Breast epithelium (tissue), 4 donors: Measurements from ENCODE around the gene FBXL7. TPM values are rescaled to one million over a fixed set of nuclear protein-coding genes. Genes with fewer than 3 reads are reported as not detected.

Experiments
- DNase-seq, 2 donors: peaks; one replicate each; pipeline ENCODE4 v3.0.0-alpha.2; 2019; ENCODE audit warnings: low spot score in 2 of 2
- H3K27ac ChIP-seq, 2 donors: fragments of 200-600 bp; sonication (generic) in 1 of 2; one replicate each; pipeline ENCODE4 v1.5.1; 2016 to 2019; ENCODE audit warnings: mild to moderate bottlenecking in 1 of 2
- H3K27me3 ChIP-seq, 2 donors: fragments of 200-600 bp; sonication (generic) in 1 of 2; one replicate each; pipeline versions ENCODE4 v1.5.1 to v1.6.0; 2017 to 2019; ENCODE audit warnings: control low read depth in 1 of 2, mild to moderate bottlenecking in 1 of 2
- H3K36me3 ChIP-seq: fragments of 200-600 bp; one replicate; pipeline ENCODE4 v1.5.1; 2019
- H3K4me1 ChIP-seq, 2 donors: fragments of 200-600 bp; sonication (generic); one replicate each; pipeline ENCODE4 v1.5.1; 2016 to 2019; ENCODE audit warnings: control low read depth in 1 of 2
- H3K4me3 ChIP-seq, 3 donors: fragments of 200-600 bp; sonication (generic); 1 replicate in 2 of 3; 2 replicates in 1 of 3; pipeline ENCODE4 v1.5.1; 2016 to 2019; ENCODE audit warnings: mild to moderate bottlenecking in 3 of 3, moderate library complexity in 2 of 3
- H3K9me3 ChIP-seq, 2 donors: fragments of 200-600 bp; sonication (generic) in 1 of 2; one replicate each; pipeline ENCODE4 v1.5.1; 2016 to 2019; ENCODE audit warnings: control low read depth in 1 of 2
- CTCF ChIP-seq, 3 donors: fragments of 450-650 bp; IDR thresholded peaks; one replicate each; pipeline ENCODE4 v1.5.1; 2016 to 2017; ENCODE audit warnings: antibody characterized with exemption in 3 of 3, mild to moderate bottlenecking in 3 of 3, moderate library complexity in 3 of 3
- POLR2A ChIP-seq: fragments of 450-650 bp; IDR thresholded peaks from one replicate; pipeline ENCODE4 v1.6.1; 2016; ENCODE audit warnings: antibody characterized with exemption, mild to moderate bottlenecking, moderate library complexity
- POLR2AphosphoS5 ChIP-seq, 3 donors: sonication (generic); formaldehyde crosslinking; IDR thresholded peaks; one replicate each; pipeline ENCODE4 v1.6.1; 2017; ENCODE audit warnings: antibody characterized with exemption in 3 of 3
- intact Hi-C: fragments of 100-400 bp; cut with DNase I; formaldehyde crosslinking; loops from one replicate; pipeline ENCODE4 v1.15.1; 2023; ENCODE audit warnings: low total_unique reads
- total RNA-seq, 3 donors: library from RNA; depleted of rRNA; stranded (reverse); fragments of >200 nt; gene quantifications; one replicate each; pipeline ENCODE4 v1.1.0, GENCODE V29; 2016

FBXL7 gene
- total RNA-seq, 3 donors from 2014 or later, result 6.9 to 17.3 (median 10.8) TPM

- no peaks in the 10 kb centered on the region for H3K9me3 ChIP-seq
- H3K4me3 ChIP-seq, result no peak overlapping the region
- DNase-seq, result no peak
Observed at GRCh38 chr5:15571081-15571480, 71.1 kb downstream of the FBXL7 start.

GRCh38 chr5:15571618-15572017, 71.6 kb downstream of the FBXL7 start:
- H3K27me3 ChIP-seq, result no peaks in the 10 kb centered on the region
- intact Hi-C loops, result no loop called here
- no peak overlapping the region for H3K27ac ChIP-seq
- no peak overlapping the region for H3K4me3 ChIP-seq
- DNase-seq, result no peak
- TF ChIP-seq POLR2AphosphoS5 (IDR thresholded peaks at IDR 0.05), result no peak
- TF ChIP-seq POLR2A, result no peak
- no peak for TF ChIP-seq CTCF (IDR thresholded peaks at IDR 0.05)
- no peaks in the 10 kb centered on the region for H3K4me1 ChIP-seq
- H3K9me3 ChIP-seq, result no peaks in the 10 kb centered on the region
- no peaks in the 10 kb centered on the region for H3K36me3 ChIP-seq

More at GRCh38 chr5:15571081-15571480, 71.1 kb downstream of the FBXL7 start:
- H3K27ac ChIP-seq, result no peak overlapping the region
- H3K36me3 ChIP-seq, result no peaks in the 10 kb centered on the region
- no peaks in the 10 kb centered on the region for H3K27me3 ChIP-seq
- intact Hi-C loops, result no loop called here
- TF ChIP-seq POLR2AphosphoS5 (IDR thresholded peaks at IDR 0.05), result no peak
- no peak for TF ChIP-seq POLR2A
- TF ChIP-seq CTCF (IDR thresholded peaks at IDR 0.05), result no peak
- H3K4me1 ChIP-seq, result no peaks in the 10 kb centered on the region

- no peak for DNase-seq
- no peak overlapping the region for H3K27ac ChIP-seq
- intact Hi-C loops, result no loop called here
- no peaks in the 10 kb centered on the region for H3K9me3 ChIP-seq
- H3K4me3 ChIP-seq, result no peak overlapping the region
- no peak for TF ChIP-seq POLR2AphosphoS5 (IDR thresholded peaks at IDR 0.05)
- TF ChIP-seq CTCF (IDR thresholded peaks at IDR 0.05), result no peak
- TF ChIP-seq POLR2A, result no peak
- H3K36me3 ChIP-seq, result no peaks in the 10 kb centered on the region
- H3K4me1 ChIP-seq, result no peaks in the 10 kb centered on the region
- H3K27me3 ChIP-seq, result no peaks in the 10 kb centered on the region
Observed at GRCh38 chr5:15573590-15573989, 73.6 kb downstream of the FBXL7 start.

GRCh38 chr5:15574128-15574527, 74.1 kb downstream of the FBXL7 start:
- intact Hi-C loops, result no loop called here
- H3K9me3 ChIP-seq, result no peaks in the 10 kb centered on the region
- H3K4me3 ChIP-seq, result no peak overlapping the region
- H3K4me1 ChIP-seq, result no peaks in the 10 kb centered on the region
- no peak overlapping the region for H3K27ac ChIP-seq
- no peaks in the 10 kb centered on the region for H3K27me3 ChIP-seq
- no peak for TF ChIP-seq POLR2AphosphoS5 (IDR thresholded peaks at IDR 0.05)
- no peak for TF ChIP-seq CTCF (IDR thresholded peaks at IDR 0.05)
- TF ChIP-seq POLR2A, result no peak
- H3K36me3 ChIP-seq, result no peaks in the 10 kb centered on the region
- no peak for DNase-seq

- TF ChIP-seq CTCF (IDR thresholded peaks at IDR 0.05) (no peak), POLR2AphosphoS5 (IDR thresholded peaks at IDR 0.05) (no peak), POLR2A (no peak)
- H3K4me1 ChIP-seq, result no peaks in the 10 kb centered on the region
- H3K27ac ChIP-seq, result no peak overlapping the region
- H3K4me3 ChIP-seq, result no peak overlapping the region
- intact Hi-C loops, result no loop called here
- no peaks in the 10 kb centered on the region for H3K36me3 ChIP-seq
- no peaks in the 10 kb centered on the region for H3K27me3 ChIP-seq
- DNase-seq, result no peak
- H3K9me3 ChIP-seq, result no peaks in the 10 kb centered on the region
Observed at GRCh38 chr5:15574806-15575325, 74.9 kb downstream of the FBXL7 start.
